T-helper 2 cell treated with Interferon-gamma antibody and Interleukin-4, amounts not matched to agents 5 μg/mL and 100 μg/mL, for 36 hours (primary cell): ENCODE data around the gene KLHL25.

Experiments used
- DNase-seq: peaks from one replicate; pipeline ENCODE4 v3.0.0; 2021; ENCODE audit warnings: low spot score
- H3K27ac Mint-ChIP-seq: one replicate; pipeline ENCODE4 v1.8.0; 2021; ENCODE audit warnings: mild to moderate bottlenecking, mixed read lengths
- H3K27me3 Mint-ChIP-seq: one replicate; pipeline ENCODE4 v1.8.0; 2021; ENCODE audit warnings: low read depth, mixed read lengths
- H3K36me3 Mint-ChIP-seq: one replicate; pipeline ENCODE4 v1.8.0; 2021; ENCODE audit warnings: low read depth, mixed read lengths
- H3K4me1 Mint-ChIP-seq: one replicate; pipeline ENCODE4 v1.8.0; 2021; ENCODE audit warnings: low read depth, mixed read lengths
- H3K4me3 Mint-ChIP-seq: one replicate; pipeline ENCODE4 v1.8.0; 2022; ENCODE audit warnings: mild to moderate bottlenecking, moderate library complexity, mixed read lengths
- H3K9me3 Mint-ChIP-seq: one replicate; pipeline ENCODE4 v1.8.0; 2021; ENCODE audit warnings: mixed read lengths

The KLHL25 gene

DNA sequence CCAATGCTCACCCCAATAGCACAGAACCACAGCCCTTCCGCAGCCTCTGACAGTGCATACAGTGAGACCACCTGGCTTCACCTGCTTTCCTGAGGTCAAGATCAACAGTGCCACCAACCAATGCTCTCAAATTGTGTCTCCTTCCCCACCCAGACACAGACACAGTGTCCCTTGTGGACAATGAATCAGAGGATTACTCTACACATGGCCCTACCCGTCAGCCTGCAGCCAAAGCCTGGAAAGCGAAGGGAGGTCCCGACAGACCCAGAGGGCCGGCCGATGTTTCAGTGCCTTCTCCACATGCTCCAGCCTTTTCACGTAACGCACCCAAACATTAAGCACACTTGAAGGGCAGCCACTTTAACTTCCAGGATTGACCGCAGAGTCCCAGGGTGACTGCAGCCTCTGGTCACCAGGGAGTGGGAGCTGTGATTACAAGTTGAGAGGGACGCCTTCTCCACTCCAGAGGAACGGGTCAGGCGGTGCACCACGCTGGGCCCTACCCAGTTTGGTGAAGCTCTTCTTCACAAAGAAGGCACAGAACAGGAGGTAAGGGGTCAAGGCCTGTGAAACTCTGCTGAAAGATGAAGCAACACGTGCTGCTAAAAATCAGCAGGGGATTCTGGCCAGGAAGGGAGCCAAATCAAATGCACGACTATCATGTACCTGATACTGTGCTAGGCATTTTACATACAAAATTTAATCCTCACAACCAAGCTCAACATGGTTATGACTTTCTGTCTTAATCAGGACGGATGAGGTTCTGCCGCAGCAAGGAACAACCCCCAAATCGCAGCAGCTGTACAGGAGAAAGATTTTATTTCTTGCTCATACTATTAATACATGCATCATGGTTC lies 17.2 kb downstream of the KLHL25 start:
- DNase-seq, result no peak
- Mint-ChIP-seq H3K27me3 (no peaks in the 10 kb centered on the region), H3K27ac (no peak overlapping the region), H3K36me3 (no peaks in the 10 kb centered on the region), H3K4me3 (no peak overlapping the region), H3K9me3 (no peaks in the 10 kb centered on the region), H3K4me1 (peaks cover 20% of the 10 kb centered on the region)

- Mint-ChIP-seq H3K4me3 (no peak overlapping the region), H3K9me3 (no peaks in the 10 kb centered on the region), H3K36me3 (no peaks in the 10 kb centered on the region), H3K27me3 (no peaks in the 10 kb centered on the region), H3K27ac (no peak overlapping the region), H3K4me1 (peaks cover under 1% of the 10 kb centered on the region)
- DNase-seq, result no peak
Measured at GRCh38 chr15:85773970-85774369, 20.8 kb downstream of the KLHL25 start.

DNA sequence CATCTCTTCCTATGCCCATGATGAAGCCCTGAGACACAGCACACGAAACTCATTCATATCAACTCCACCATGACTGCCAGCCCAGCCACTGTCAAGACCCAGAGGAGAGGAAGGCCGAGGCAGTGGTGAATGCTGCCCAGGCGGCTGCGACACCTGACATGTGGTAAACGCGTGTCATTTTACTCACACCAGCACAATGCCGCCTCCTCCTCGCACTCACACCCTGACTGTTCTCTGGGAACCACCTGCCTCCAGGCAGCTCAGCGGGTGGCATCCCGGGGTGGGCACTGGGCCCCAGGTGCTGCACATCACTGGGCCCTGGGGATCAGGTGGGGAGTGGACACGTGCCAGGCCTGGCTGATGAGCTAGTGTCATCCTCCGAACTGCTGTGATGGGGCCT lies 21.5 kb downstream of the KLHL25 start:
- no peak for DNase-seq
- no peaks in the 10 kb centered on the region for H3K36me3 Mint-ChIP-seq
- H3K27ac Mint-ChIP-seq, result no peak overlapping the region
- no peaks in the 10 kb centered on the region for H3K9me3 Mint-ChIP-seq
- no peak overlapping the region for H3K4me3 Mint-ChIP-seq
- H3K4me1 Mint-ChIP-seq, result no peaks in the 10 kb centered on the region
- H3K27me3 Mint-ChIP-seq, result no peaks in the 10 kb centered on the region

DNA sequence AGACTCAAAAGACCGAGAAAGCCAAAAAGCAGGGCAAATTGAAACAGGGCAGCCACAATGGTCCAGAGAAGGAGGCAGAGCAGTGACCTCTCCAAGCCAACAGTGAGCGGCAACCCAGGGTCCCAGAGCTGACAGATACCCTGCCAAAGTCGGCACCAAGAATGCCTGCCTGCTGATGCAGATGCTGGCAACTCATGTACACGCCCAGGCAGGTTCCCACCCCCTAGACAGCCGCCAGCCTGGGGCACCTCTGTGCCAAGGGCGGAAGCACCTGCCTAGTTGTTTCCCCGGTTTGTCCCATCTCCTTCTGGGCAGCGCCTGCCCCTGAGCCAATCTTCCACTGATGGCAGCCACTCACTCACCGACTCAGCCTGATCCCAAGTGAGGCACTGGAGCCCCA lies 22.1 kb downstream of the KLHL25 start:
- H3K27ac Mint-ChIP-seq, result no peak overlapping the region
- H3K4me1 Mint-ChIP-seq, result no peaks in the 10 kb centered on the region
- H3K36me3 Mint-ChIP-seq, result no peaks in the 10 kb centered on the region
- H3K4me3 Mint-ChIP-seq, result no peak overlapping the region
- no peaks in the 10 kb centered on the region for H3K27me3 Mint-ChIP-seq
- DNase-seq, result no peak
- no peaks in the 10 kb centered on the region for H3K9me3 Mint-ChIP-seq

GRCh38 chr15:85771781-85772445 lies 22.8 kb downstream of the KLHL25 start:
- Mint-ChIP-seq H3K36me3 (no peaks in the 10 kb centered on the region), H3K27me3 (no peaks in the 10 kb centered on the region), H3K27ac (no peak overlapping the region), H3K4me3 (no peak overlapping the region), H3K9me3 (no peaks in the 10 kb centered on the region), H3K4me1 (no peaks in the 10 kb centered on the region)
- no peak for DNase-seq

DNA sequence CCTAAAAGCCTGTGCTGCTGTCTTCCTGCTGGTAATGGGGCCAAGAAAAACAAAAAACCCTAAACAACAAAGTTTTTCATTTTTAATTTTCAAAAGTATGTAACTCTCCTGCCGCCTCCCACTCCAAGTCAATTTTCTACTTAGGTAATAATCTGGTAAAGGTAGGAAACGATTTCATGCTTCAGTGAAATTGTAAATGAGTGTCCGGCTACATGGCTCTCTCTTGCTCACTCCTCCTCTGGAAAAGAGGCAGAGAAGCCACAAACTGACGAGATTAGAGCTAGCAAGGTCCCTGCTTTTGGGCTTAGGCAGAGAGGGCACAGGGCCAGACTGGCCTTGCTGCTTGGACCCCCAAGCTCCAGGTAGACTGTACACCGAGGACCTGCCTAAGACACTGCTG lies 23.5 kb downstream of the KLHL25 start:
- H3K4me3 Mint-ChIP-seq, result no peak overlapping the region
- no peak for DNase-seq
- no peaks in the 10 kb centered on the region for H3K36me3 Mint-ChIP-seq
- H3K9me3 Mint-ChIP-seq, result no peaks in the 10 kb centered on the region
- H3K27me3 Mint-ChIP-seq, result no peaks in the 10 kb centered on the region
- H3K27ac Mint-ChIP-seq, result no peak overlapping the region
- no peaks in the 10 kb centered on the region for H3K4me1 Mint-ChIP-seq

DNA sequence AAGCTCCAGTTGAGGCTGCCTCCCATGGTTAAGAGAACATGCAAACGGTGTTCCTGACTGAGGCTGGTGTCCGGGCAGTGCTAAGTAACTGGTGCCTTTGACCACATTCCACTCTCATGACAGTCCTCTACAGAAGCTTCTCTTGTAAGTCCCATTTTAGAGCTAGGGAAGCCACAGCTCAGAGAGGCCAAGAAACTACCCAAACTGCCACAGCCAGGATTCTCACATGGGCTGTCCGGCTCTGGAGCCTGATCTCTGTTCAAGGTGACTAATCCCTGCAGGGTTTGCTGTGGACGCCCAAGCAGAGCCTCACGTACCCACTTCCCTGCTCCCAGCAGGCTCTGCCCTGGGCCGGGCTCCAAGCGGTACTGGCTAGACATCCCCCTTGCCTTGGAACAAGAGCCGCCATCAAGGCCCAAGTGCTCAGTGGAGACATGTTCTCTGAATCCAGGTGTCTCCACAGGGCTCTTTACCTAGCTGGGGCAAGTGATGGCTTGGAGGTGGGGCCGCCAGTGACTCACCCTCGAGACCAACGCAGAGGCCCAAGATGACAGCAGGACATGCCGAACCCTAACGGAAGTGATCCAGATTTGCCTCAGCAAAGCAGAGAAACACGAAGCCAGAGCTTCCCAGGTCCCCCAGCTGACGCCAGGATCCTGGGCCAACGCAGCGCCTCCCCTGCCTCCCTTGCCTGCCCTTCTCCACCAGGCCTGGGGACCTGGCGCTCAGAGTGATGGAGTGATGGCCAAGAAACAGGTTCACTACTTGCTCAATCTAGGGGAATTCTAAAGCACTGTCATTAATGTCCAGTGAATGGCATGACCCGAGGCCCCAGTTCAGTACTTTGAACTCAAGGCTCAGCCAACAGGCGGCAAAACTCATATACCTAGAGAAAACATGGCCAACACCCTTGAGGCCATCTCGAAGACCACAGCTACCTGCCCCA lies 24.4 kb downstream of the KLHL25 start:
- DNase-seq, result no peak
- H3K4me1 Mint-ChIP-seq, result no peaks in the 10 kb centered on the region
- no peaks in the 10 kb centered on the region for H3K9me3 Mint-ChIP-seq
- H3K36me3 Mint-ChIP-seq, result no peaks in the 10 kb centered on the region
- no peaks in the 10 kb centered on the region for H3K27me3 Mint-ChIP-seq
- H3K4me3 Mint-ChIP-seq, result no peak overlapping the region
- no peak overlapping the region for H3K27ac Mint-ChIP-seq

- Mint-ChIP-seq H3K4me1 (no peaks in the 10 kb centered on the region), H3K27ac (no peak overlapping the region), H3K36me3 (no peaks in the 10 kb centered on the region), H3K4me3 (no peak overlapping the region), H3K27me3 (no peaks in the 10 kb centered on the region), H3K9me3 (no peaks in the 10 kb centered on the region)
- DNase-seq, result no peak
Measured at GRCh38 chr15:85769182-85769900, 25.4 kb downstream of the KLHL25 start.

DNA sequence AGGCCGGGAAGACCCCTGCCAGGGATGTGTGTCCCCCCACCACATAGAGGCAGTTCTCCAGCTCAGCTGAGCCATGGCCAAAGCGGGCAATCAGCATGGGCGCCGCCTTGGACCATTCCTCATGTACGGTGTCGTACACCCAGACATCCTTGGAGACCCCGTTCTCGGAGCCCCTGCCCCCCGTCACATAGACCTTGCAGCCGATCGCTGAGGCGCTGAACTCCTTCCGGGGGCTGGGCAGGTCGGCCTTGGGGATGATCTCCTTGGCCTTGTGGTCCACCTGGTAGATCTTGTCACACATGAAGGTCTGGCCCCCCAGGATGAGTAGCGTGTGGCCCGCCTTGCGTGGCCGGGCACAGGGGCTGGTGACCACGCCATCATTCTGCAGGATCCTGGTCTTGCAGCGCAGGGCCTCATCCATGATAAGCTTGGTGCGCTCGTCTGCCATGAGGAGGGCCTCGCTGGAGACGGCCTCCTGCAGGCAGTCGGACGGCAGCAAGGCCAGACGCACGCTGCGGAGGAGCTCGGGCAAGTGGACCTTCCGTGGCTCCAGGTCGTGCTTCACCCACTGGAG lies 26.0 kb downstream of the KLHL25 start:
- Mint-ChIP-seq H3K27me3 (no peaks in the 10 kb centered on the region), H3K9me3 (no peaks in the 10 kb centered on the region), H3K4me1 (no peaks in the 10 kb centered on the region), H3K27ac (no peak overlapping the region), H3K36me3 (no peaks in the 10 kb centered on the region), H3K4me3 (no peak overlapping the region)
- no peak for DNase-seq

DNA sequence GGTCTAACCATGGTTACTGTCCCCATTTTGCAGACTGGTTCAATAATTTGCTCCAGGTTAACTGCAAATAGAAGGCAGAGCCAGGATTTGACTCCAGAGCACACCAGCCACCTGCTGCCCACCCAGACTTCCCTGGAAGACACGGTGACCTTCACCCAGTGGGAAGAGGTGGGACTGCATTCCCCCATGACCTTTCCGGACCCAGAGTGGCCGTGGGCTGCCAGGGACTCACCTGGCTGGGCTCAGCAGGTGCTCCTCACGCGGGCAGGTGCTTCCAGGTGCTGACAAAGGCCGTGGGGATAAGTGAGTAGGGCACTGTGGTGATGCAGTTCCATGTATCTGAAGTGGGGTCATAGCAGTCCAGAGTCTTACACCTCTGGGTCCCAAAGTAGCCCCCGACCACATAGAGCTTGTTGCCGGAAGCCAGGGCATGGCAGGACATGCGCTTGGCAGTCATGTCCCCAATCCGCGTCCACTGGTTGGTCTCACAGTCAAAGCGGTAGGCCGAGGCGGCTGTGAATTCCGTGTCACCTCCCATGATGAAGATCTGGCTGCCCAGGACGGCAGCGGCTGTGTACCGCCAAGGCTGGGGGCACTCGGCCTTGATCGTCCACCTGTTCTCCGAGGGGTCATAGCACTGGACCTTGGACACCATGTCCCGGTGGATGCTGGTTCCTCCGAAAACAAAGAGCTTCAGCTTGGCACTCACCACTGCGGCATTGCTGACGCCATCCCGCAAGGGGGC lies 26.8 kb downstream of the KLHL25 start:
- H3K4me3 Mint-ChIP-seq, result no peak overlapping the region
- no peaks in the 10 kb centered on the region for H3K4me1 Mint-ChIP-seq
- no peak overlapping the region for H3K27ac Mint-ChIP-seq
- H3K27me3 Mint-ChIP-seq, result no peaks in the 10 kb centered on the region
- no peaks in the 10 kb centered on the region for H3K9me3 Mint-ChIP-seq
- no peak for DNase-seq
- H3K36me3 Mint-ChIP-seq, result no peaks in the 10 kb centered on the region

DNA sequence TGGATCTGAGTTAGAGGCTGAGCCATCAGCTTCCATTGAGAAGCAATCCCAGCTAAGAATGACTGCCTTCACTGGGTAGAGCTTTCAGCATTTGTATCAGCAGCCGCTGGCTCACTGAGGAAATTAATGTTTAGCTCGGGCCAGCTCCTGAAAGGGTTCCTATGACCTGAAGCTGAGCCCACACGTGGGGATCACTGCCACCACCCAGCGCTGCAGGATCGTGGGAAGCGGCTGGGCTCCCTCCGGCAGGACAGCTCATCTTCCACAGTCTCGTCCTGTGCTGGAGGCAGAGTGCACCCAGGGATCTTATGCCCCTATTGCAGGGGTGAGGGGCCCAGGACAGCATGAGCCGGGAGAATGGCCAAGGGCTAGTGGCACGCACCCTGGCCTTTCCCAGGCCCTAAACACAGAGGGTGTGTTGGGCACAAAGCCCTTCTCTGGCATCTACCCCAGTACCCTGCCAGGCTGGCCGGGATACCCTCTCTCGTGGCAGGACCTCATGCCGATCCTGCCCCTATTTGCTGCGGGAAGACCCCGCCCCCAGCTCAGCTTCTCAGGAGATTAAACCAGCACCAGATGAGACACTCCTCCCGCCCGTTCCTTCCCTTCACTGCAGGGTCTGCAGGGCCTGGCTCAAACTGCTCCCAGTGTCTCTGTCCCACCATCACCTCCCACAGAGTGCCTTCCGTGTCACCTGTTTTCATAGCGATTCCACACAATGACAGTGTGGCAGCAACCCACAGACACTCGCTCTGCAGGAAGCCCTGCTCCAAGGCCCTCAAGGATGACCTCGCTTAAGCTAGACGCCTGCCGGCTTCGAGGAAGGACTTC lies 28.5 kb downstream of the KLHL25 start:
- Mint-ChIP-seq H3K27ac (no peak overlapping the region), H3K9me3 (no peaks in the 10 kb centered on the region), H3K4me1 (no peaks in the 10 kb centered on the region), H3K36me3 (no peaks in the 10 kb centered on the region), H3K4me3 (no peak overlapping the region), H3K27me3 (no peaks in the 10 kb centered on the region)
- DNase-seq, result no peak

GRCh38 chr15:85764649-85765277 lies 30.0 kb downstream of the KLHL25 start:
- Mint-ChIP-seq H3K36me3 (no peaks in the 10 kb centered on the region), H3K27me3 (no peaks in the 10 kb centered on the region), H3K27ac (no peak overlapping the region), H3K4me3 (no peak overlapping the region), H3K4me1 (no peaks in the 10 kb centered on the region), H3K9me3 (no peaks in the 10 kb centered on the region)
- no peak for DNase-seq
